Activated CD4-positive, alpha-beta T cell treated with anti-CD3 and anti-CD28 coated beads, Interleukin-2, amount 50 U/mL, for 1 hour (primary cell): ENCODE results near the gene AXIN1.
A peak's percentile ranks its signal among the peaks of the same experiment; 100 is the strongest.
"Not testable (repeated sequence)": the region's sequence is repeated elsewhere in the genome, so short reads cannot be mapped to it uniquely, and the experiment has no call there.

Experiments used
- DNase-seq: peaks from one replicate; pipeline ENCODE4 v3.0.0-alpha.2; 2020

The AXIN1 gene

DNA sequence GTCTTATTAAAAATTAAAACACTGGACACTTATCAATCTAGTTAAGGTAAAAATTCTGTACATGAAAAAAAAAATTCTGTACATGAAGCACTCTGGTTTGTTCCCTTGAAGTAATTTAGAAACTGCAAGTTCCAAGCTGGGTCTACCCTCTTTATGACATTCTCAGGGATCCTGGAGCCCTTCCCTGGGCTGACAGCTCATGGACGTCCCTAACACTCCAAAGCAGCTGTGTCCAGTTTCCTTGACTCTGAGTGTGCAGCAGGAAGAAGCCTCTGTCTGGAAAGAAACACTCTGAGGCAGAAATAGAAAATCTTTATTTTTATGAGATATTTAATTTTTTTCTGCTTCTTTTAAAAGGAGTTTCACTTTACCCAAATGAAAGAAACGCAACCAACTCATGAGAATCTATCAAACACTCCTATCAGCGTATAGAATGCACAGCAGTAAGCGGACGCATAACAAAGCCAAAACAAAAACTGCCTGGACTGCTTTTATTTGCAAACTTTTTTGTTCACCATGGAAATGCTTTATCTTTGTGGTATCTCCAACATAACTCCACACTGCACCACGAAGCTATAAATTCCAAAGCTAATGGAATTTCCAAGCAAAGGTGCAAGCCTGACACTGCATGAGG lies 21.2 kb downstream of the AXIN1 start:
- not testable (repeated sequence) for DNase-seq

DNA sequence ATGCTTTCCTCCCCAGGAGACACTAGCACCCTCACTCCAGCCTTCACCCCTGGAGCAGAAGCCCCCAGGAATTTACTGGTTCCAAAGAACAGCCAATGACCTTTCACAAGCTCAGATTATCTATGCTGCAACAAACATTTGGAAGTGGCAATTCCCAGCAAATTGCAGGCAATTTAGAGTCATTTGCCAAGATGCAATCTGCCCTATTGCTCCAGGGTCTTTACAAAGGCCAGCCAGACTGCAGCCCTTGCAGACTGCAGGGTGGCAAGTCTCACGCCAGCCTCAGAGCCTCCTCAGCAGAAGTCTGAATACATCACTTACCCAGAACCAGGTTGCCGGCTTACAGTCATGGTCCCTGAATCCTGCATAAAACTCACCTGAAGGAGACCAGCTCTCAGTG lies 21.8 kb downstream of the AXIN1 start:
- DNase-seq = no peak

DNA sequence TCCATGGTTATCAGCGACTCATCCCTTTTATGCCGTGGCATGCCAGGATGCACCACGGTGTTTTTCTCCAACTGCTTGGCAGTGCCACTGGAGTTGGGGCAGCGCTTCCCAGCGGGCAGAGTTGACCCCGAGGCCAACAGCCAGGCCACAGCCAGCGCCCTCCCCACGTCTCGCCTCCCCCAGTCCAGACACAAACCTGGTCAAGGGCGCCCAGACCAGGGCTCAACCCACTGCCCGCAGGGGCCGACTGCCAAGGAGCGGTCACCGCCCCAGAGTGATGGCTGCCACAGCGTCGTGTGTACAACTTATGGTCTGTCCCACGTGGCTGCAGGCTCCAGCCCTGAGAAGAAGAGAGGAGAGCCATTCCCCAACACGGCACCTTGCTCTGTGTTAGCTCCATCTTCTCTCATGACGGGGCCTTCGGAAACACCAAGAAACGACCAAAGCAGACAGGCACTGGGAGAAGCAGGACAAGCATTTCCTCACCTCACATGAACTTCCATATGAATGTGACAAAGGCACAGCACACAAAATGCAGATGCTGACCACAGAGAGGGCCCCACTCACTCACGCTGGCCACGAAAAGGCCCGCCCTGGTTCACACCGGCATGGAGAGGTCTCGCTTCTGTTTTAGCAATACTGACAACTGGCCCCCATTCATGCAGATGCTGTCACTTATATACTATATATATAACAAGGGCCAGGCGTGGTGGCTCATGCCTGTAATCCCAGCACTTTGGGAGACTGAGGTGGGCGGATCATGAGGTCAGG lies 27.0 kb downstream of the AXIN1 start:
- DNase-seq = no peak

DNA sequence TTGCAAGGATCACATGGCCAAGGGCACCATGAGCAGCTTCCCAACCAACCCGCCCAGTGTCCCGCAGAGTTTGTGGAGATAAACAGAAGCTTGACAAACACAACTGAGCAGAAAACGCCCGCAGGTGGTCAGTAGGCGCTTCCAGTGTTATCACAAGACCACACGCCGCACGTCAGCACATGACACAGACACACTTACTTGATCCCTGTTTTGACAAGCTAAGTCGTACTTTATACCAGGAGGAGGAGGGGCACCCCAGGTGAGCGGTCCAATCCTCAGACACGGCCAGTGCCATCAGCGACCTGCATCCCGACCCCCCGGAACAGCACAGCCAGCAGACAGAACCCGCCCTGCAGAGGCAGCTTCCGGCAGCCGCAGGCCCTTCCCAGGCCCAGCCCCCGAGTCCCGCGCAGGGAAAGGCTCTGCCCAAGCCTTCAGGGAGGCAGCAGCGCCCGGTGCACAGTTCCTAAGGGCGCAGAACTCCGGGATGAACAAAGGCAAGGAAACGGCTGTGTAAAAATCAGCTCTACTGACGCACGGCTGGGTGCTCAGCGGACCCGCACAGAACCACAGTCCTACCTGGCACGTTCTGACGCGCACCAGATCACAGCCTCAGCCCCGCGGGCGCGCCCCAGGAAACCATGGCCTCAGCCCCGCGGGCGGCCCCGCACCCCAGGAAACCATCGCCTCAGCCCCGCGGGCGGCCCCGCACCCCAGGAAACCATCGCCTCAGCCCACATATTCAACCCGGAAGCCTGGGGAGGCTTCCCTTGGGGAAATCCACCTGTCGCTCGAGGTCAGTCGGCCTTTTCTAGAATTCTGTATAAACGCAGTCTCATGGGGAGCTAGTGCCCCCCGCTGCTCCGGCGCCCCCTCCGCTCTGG lies 27.8 kb downstream of the AXIN1 start:
- peak; percentile 74 for DNase-seq

DNA sequence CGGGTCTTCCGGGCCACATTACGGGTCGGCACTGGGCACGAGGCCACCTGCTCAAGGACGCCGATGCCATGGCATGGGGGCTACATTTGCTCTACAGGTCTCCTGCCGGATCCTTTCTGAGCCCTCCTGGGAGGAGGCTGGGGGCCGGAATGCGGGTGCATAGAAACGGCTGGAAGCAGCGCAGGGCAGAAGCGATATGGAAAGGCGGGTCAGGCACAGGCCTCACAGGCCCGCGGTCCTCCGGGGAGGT lies 28.4 kb downstream of the AXIN1 start:
- no peak for DNase-seq

DNA sequence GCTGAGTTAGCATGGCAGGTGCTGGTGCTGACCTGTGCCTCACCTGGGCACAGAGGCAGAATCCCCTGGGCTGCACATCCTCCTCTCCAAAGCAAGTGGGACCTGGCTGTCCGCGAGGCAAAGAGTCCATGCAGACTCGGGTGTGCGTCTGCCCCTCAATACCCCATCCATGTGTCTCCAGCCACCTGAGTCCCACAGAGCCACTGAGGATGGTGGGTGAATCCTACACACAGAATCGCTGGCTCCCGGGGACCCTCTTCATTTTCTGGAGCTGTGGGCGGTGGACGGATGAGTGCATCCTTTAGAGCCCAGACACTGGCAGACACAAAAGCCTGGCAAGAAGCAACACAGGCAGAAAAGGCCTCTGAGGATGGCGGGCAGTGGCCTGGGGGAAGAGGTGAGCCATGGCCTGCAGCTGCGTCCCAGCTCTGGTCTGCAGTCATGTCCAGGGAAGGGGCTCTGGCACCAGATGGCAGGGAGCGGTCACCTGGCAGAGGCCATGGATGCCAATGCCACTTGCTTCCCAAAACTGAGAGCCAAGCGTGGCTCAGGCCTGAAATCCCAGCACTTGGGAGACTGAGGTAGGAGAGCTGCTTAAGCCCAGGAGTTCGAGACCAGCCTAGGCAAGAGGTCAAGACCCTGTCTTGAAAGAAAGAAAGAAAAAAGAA lies 29.9 kb downstream of the AXIN1 start:
- DNase-seq = no peak

DNA sequence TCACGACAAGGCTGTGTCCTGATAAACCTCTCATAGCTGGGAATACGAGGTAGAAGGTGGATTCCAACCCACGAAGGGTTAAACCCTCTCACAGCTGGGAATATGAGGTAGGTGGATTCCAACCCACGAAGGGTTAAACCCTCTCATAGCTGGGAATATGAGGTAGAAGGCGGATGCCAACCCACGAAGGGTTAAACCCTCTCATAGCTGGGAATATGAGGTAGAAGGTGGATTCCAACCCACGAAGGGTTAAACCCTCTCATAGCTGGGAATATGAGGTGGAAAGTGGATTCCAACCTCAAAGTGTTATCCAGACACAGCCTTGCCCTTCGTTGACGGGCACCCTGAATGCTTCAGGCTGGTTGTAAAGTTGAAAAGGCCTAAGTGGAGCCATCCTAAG lies 31.0 kb downstream of the AXIN1 start:
- DNase-seq = no peak

DNA sequence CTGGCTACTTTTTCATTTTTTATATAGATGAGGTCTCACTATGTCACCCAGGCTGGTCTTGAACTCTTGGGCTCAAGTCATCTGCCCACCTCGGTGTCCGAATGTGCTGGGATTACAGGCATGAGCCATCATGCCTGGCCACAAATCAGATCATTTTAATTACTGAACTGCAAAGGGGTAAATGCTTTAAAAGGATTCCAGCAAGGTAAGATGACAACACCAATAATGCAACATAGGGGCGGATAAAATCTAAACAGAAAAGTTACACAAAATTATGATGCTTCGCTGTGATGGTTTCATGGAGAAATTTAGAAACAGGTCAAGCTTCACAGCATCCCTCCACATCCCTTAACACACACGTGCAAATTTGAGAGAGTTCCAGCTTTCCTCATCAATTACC lies 32.3 kb downstream of the AXIN1 start:
- no peak for DNase-seq

DNA sequence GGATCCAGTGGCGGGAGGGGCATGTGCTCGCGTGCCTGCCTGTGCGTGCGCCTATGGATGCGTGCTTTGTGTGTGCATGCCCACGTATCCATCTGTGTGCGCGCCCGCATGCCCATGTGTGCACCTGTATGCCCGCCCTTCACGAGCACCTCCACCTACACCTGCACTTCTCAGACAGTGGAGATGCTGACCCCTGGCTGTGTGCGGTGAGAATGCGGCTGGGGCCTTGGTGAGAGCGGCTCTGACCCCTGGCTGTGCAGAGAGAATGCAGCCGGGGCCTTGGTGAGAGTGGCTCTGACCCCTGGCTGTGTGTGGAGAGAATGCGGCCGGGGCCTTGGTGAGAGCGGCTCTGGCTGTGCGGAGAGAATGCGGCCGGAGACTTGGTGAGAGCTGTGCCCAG lies 33.9 kb downstream of the AXIN1 start:
- DNase-seq = no peak

DNA sequence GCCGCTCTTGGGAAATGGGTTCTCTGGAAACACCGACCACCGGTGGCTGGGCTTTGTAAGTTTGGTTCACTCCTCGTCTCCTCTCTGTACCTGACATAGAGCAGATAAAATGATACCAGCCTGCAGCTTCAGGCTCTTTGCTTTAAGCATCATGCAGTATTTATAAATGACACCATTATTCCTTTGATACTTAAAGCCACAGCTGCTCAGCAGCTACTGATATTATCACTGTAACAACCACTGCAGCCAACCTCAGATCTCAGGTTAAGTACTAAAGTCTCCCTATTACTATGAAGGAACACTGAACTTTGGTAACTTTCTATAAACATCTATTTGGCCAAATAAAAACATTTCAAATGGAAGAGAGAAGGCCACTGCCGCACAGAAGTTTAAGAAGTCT lies 34.9 kb downstream of the AXIN1 start:
- no peak for DNase-seq

DNA sequence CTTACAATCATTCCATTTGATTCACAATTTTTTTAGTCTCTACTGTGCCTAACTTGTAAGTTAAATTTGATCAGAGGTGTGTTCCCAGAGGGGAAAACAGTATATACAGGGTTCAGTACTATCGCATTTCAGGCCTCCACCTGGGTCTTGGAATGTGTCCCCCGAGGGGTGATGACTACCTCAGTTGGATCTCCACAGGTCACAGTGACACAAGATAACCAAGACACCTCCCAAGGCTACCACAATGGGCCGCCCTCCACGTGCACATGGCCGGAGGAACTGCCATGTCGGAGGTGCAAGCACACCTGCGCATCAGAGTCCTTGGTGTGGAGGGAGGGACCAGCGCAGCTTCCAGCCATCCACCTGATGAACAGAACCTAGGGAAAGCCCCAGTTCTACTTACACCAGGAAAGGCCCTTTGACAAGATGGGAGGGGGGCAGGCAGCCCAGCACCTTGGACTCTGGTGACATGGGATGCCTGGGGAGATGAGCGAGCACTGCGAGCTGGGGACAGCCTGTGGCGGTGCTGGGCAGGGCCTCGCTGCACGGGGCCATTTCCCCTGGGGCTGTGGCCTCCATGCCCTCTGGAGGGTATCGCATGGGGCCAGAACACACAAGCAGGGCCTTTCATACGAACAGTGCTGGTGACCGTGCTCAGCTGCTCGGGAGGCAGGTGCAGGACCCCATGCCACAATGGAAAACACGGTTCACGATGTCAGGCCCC lies 35.6 kb downstream of the AXIN1 start:
- DNase-seq = no peak

DNA sequence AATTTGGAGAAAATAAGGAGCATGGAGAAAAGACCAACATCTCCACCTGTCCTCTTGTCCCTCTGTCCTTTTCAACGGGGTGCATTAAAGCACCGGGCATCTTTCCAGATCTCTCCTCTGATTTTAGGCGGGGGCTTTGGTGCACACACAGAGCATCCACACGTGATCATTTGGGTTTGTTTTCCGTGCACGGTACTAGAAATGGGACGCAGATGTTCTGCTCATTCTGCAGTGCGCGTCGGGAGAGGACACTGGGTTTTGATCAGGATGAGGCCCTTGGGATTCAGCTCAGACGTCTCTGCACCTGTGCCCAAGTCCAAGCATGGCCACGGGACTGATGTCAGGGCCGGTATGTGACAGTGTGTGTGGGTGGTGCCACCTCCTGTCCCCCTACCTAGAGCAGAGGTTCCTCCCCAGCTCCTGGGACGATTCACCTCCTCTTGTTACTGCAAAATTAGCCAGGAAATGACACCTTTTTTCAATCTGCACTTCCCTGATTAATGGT lies 37.7 kb downstream of the AXIN1 start:
- no peak for DNase-seq

DNA sequence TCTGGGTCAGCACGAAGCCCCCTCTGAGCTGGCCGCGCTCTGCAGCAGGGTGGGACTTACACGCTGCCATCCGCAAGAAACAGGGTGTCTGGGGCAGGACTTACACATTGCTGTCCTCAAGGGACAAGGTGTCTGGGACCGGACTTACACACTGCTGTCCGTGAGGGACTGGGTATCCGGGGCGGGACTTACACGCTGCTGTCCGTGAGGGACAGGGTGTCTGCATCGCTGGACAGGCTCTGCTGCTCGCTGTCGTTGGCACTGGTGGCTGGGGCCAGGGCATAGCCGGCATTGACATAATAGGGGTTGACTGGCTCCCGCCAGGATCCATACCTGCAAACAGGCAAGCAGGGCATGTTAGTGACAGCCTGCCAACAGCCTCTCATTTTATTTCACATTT lies 38.2 kb downstream of the AXIN1 start:
- DNase-seq = no peak

DNA sequence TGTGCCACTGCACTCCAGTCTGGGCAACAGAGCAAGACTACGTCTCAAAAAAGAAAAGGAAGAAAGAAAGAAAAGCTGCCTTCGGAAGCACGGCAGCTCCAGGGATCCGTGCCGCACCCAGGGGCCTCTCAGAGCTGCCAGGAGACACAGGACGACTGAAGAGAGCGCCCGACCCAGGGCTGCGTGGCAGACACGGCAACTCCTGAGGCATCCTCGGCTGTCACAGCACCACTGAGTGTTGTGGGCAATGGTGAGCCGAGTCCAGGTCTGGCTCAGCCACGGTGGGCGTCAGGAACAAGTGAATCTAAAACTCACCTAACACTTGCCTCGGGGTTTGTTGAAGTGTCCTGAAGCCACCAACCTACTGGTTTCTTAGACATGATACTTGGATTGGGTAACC lies 40.8 kb downstream of the AXIN1 start:
- no peak for DNase-seq

DNA sequence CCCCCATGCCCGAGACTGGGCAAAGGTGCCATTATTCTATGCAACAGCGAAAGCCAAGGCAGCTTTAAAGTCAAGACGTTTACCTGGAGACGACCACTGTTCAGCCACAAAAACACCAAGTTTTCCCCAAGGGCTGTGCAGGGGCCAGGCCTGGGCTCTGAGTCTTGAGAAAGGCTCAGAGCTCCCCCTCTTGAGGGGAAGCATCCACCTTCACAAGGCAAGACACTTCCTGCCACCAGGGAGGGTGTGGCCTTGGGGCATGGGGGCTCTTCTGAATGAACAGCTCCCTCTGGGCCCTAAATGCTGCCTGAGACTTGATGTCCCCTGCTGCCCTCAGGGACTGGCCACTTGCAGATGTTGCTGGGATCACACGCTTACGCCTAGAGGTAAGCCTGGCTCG lies 43.0 kb downstream of the AXIN1 start:
- no peak for DNase-seq

DNA sequence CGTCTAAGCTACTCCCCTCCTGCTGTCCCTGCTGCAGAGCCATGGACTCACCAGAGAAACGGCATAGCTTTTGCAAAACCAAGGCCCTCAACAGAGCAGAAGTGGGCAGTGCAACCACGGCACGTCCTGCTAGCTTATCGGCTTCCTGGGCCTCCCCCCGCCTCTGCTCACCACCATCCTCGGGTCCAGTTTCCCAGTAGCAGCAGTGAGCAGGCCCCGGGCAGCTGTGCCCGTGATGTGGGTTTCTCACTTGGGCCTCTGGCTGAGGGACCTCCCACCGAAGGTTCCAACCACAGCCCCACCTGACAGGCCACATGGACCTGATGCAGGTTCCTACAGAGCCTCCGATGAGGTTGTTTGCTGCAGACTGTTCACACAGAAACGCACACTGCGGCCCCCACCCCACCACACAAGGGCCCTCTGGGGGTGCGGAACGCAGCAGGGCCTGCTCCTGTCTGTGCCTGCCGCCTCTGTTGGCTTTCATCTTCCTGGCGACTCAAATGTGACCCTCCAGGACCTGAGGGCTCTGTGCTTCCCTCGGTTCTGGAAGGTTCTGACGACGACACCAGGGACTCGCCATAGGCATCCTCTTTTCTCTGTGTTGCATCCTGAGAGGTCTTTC lies 44.7 kb downstream of the AXIN1 start:
- no peak for DNase-seq

DNA sequence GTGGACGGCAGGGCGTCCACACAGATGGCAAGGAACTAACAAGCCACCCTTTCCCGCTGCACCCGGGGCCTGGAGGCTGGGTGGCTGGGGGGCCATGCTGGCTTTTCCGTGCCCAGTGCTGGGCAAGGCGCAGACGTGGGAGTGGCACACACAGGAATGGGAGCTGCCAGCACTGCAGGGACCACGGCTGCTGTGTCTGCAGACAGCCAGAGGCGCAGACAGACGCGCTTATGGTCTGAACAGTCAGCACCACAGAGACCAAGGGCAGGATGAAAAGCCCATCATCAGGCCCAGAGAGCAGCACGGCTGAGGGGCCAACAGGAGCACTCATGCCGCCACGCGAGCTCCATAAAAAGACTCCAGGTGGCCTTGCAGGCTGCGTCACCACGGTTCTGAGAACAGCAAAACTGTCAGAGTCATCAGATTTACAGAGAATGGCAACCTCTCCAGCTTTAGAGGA lies 45.6 kb downstream of the AXIN1 start:
- DNase-seq = no peak

DNA sequence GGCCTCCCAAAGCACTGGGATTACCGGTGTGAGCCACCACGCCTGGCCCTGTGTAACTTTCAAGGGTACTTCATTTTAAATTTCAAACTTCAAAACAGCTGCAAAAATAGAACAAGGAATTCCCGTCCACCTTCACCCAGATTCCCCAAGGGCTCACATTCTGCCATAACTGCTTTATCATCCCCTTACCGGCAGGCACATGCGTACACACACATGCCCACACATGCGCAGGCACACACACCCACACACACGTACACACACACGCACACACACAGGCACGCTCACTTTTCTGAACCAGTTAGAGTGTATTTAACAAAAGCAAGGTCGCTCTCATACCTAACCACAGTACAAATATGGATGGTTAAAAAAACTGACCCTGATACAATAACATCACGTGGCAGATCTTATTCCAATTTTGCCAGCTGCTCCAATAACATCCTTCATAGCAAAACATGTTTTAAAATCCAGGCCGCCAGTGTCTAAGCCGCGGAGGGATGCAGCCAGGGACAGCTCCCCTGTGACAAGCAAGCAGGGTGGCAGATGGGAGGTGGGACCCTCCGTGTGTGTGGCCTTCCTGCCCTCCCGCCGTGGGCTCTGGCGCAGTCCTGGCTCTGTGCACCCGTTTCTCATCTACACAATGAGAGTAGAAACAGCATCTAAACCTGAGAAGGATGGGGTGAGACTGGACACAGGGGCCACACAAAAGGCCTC lies 46.5 kb downstream of the AXIN1 start:
- DNase-seq = no peak

DNA sequence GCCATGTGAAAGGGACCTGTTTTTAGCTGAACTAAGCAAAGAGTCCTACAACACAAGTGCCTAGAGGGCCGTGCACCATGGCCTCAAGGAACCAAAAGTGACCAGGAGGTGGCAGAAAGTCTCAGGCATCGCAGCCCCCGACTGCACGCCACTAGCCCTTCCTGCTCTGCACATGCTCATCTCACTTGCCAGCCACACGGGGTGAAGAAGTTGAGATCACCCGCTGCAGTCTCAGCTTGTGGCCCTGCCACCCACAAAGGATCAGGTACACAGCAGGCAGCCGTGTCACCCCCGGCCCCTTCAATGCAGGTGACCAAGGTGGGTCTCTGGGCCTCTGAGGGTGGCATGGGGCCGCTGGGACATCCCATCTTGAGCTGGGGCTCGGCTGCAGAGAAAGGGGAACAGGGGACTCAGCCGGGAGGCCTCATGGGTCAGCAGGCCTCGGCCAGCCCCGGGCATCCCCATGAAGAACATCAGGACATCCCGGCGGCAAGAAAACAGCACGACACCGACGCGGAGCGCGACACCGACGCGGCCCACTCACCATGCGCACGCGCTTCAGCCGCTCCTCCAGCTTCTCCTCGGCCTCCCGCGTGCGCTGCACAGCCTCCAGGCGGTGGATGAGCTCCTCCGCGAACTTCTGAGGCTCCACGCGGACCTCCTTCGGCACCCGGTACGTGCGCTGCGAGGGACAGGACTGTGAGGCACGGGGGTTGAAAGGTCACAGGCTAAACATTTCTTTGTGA lies 48.6 kb downstream of the AXIN1 start:
- DNase-seq = no peak

DNA sequence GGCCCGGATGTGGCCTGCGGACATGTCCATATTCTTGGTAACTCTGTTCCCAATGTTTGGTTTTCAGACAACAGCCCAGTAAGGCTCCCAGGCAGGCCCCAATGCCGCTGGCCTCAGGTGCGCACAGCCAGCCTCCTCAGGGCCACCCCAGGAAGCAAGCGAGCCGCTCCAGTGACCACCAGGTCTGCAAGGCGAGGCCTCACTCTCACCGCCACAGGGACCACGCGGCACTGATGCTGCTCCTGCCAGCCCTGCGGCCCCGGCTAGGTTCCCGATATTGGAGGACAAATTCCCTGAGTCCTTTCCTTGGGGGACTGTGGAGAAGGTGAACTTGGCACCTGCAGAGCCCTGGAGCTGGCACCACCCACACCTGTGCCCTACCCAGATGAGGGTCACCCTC lies 50.6 kb downstream of the AXIN1 start:
- DNase-seq = no peak

DNA sequence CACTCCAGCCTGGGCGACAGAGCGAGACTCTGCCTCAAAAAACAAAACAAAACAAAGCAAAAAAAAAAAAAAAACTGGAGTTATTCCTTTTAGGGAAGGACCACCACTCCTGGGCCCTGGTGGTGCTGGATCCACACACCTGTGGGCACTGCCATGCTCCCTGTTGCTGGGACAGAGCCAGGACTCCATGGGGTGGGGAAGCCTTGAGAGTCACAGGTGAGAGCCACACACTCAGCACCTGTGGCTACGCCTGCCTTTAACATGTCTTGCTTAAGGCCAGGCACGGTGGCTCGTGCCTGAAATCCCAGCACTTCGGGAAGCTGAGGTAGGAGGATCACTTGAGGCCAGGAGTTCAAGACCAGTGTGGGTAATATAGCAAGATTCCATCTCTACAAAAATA lies 51.3 kb downstream of the AXIN1 start:
- no peak for DNase-seq
